ENCODE results near the gene EIF4E3.

- TF ChIP-seq CTCF (IDR thresholded peaks at IDR 0.05; ENCODE audit: insufficient read depth, low read length, poor library complexity, severe bottlenecking) = no peak
- no peak for TF ChIP-seq EZH2phosphoT487 (conservative IDR thresholded peaks at IDR 0.05; ENCODE audit: low read length)
Measured at GRCh38 chr3:71763426-71763825, 38.2 kb upstream of the EIF4E3 start.
